GM21515 (cell line): ENCODE results near the gene TNFSF8.

Experiments
- ATAC-seq: cut with Tn5 transposase; IDR thresholded peaks from one replicate; pipeline ENCODE4 v1.9.1; 2021; ENCODE audit not compliant: unreplicated experiment

TNFSF8 gene

GRCh38 chr9:114937516-114937915 lies 7.1 kb upstream of the TNFSF8 start:
- no peak for ATAC-seq

GRCh38 chr9:114936581-114936980 lies 6.2 kb upstream of the TNFSF8 start:
- no peak for ATAC-seq

DNA sequence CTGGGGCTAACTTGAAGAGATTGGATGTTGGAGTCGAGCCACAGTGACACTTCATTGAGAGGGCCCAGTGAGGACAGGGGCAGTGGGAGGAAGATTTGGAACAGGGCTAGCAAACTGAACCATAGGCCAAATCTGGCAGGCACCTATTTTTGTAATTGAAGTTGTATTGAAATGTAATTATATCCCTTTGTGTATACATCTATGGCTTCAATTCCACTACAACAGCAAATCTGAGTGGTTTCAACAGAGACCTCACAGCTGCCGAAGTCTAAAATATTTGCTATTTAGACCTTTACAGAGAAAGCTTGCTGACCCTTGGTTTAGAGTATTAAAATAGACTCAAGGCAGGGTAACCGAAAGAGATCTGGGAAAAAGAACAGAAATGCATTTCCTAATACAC lies 4.7 kb upstream of the TNFSF8 start:
- no peak for ATAC-seq

DNA sequence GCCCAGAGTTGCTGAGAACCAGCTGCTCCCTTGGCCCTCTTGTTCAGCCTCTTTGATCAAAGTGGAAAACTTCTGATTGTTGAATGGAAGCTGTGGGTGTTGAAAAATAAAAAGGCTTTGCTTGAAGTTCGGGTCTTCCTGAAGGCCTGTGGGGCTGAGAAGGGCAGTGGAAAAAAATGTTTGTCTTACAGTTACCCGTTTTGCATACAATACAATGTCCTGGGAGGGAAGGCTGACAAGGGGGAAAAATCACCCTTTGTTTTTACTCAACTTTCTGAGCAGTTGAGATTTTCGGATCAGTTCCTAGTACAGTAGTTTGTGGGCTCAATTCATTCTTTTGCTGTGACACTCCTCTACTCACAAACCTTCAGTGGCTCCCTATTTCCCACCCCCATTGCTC lies 2.1 kb upstream of the TNFSF8 start:
- ATAC-seq, result no peak

DNA sequence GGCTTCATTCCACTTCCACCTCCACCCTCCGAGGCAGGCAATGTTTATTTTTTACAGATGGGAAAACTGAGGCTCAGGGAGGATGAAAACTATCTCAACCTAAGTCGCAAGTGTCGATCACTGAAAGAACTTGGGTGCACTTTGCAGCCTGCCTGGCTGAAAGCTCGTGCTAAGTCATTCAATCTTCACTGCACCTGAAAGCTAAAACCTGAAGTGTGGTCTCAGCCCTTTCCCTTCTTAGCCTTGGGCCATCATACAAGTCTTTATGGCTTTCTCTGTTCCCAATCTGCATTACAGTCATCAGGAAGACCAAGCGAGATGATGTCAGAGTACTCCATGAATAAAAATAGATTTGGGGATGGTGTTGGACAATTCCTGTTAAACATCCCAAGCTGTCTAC lies 1.0 kb upstream of the TNFSF8 start:
- ATAC-seq, result no peak

DNA sequence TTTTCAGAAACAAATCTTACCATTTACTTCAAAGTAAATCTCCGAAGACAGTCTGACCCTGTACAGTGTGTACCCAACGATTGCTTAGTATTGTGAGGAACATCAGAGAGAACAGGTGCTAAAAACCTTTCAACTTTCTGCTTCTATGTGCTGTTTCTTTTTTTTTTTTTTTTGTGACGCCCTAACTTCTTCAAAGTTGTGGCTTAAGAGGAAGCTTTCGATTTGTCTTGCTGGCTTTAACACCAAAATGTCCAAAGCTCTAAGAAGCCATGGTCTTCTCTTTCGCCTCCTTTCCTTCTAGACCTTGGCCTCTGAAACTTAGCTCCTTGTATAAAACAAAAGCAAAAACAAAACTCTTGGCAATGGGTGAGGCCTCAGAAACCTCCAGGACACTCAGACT lies 1.2 kb downstream of the TNFSF8 start:
- ATAC-seq, result no peak

DNA sequence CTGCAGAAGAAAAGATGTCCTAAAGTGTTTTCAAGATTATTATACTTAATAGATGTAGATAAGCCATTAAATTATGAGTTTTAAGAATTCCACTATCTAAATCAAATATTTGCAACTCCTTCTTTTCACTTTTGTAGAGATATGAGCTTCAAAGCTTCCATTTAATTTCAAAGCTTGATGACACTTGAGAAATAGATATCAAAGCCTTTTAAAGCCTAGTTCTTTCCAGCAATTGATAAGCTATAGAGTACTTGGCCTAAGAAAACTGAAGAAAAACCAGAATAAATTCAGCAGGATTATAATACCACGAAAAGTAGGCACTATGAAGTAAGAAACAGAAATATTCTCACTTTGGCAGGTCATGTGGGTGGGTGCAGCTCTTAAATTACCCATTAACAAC lies 1.7 kb downstream of the TNFSF8 start:
- ATAC-seq, result no peak

DNA sequence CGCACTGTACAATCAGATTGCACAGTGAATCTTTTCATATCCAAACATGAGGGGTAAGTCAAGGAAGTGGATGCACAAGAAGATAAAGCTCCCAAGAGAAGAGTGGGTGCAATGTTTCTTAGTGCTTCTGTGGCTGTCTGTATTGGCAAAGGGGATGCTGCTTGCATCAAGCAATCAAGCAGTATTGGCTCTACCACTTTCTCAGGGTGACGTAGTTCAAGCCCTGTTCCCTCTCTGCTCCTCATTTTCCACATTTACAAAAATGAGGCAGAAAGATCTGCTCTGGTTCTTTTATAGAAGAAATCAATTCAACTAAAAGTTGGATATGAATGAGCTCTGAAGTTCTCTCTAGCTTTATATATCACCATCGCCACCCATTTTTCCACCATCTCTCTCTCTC lies 2.3 kb downstream of the TNFSF8 start:
- ATAC-seq, result no peak

DNA sequence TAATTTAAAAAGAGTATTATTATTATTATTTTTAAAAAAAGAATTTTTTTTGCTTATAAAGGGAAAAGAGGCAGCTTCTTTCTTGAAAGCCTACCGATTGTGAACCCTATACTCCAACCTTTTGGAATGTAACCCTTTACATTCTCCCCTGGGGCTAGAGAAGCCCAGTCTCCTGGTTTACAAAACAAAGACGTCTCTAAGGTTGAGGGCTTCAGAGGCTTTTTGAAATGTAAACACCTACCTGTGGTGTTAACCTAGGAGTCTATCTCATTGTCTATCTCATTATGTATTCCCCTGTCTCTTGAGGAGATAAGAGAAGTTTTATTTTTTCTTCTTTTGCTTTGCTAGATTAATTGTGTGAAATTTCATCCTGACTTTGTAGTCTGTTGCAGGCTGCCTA lies 4.7 kb downstream of the TNFSF8 start:
- ATAC-seq, result no peak

DNA sequence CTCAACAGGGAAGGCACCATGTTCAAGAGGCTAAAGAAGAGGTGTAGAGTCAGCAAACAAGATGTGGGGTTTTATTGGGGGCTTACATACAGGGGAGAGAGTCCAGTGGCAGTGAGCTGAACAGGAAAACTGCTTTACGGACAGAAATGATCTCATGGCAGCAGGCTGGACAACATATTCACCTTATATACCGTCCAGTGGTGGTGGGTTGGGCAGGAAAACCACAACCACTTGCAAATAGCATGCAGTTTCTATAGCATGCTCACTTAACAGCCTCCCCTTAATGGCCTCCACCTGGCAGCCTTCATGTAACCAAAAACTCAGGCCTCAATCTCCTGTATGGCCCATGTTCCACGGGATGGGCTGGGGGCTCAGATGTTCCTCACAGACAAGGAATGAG lies 5.4 kb downstream of the TNFSF8 start:
- ATAC-seq, result no peak

- ATAC-seq, result no peak
These were observed 6.1 kb downstream of the TNFSF8 start for GRCh38 chr9:114924327-114924726.

- no peak for ATAC-seq
These were observed 6.5 kb downstream of the TNFSF8 start for GRCh38 chr9:114923918-114924317.

DNA sequence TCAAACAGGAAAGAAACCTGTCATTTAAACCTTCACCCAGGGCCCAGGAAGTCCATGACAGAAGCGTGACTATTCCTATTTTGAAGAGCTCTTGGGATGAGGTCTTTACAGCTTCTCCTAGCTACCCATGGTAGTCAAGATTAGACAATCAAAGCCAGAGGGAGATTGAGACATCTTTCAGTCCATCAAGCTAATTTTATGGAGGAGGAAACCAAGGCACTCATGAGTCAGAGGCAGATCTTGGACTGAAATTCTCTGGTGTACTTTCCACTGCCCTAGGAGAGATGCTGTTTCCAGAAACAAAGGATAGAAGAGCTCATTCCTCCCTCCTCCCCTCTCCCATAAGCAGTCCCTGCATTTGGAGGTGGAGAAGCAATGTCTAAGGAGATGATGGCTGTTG lies 9.2 kb downstream of the TNFSF8 start:
- ATAC-seq, result no peak

- ATAC-seq, result no peak
These were observed 10.8 kb downstream of the TNFSF8 start for GRCh38 chr9:114919611-114920010.

- ATAC-seq, result no peak
These were observed 13.9 kb downstream of the TNFSF8 start for GRCh38 chr9:114916481-114916880.

- ATAC-seq, result no peak
These were observed 16.3 kb downstream of the TNFSF8 start for GRCh38 chr9:114914139-114914538.

DNA sequence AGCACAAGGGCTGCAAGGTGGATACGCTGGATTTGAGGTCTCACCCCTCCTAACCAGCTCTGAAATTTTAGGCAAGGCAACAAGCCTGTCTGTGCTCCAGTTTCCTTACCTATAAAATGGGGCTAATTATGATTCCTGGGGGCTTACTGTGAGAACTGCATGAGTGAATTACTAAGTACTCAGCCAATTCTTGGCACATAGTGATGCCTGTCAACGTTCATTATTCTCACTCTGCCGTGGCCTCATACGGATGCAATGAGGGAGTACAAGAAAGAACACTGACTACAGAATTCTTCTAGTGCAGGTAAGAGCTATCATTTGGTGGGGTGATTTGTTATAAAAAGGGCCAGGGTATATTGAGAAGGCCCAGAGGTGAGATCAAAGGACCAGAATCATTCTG lies 16.7 kb downstream of the TNFSF8 start:
- no peak for ATAC-seq

DNA sequence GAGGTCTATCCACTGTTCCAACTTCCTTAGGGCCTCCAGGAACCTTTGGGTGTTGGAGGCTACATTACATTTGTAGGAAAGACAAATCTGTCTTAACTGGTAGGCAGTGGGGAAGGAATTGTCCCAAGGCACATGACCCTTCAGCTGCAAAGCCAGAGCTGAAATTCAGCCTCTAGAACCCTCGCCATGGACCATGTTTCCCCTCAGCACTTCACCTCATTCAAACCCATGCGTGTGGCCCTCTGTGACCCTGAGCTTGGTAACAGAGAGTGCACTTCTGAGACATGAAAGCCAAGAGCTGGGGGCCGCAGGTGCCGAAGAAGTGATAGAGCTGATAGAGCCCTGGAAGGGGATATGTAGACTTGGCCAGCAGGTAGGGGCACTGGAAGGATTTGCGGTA lies 17.2 kb downstream of the TNFSF8 start:
- no peak for ATAC-seq

DNA sequence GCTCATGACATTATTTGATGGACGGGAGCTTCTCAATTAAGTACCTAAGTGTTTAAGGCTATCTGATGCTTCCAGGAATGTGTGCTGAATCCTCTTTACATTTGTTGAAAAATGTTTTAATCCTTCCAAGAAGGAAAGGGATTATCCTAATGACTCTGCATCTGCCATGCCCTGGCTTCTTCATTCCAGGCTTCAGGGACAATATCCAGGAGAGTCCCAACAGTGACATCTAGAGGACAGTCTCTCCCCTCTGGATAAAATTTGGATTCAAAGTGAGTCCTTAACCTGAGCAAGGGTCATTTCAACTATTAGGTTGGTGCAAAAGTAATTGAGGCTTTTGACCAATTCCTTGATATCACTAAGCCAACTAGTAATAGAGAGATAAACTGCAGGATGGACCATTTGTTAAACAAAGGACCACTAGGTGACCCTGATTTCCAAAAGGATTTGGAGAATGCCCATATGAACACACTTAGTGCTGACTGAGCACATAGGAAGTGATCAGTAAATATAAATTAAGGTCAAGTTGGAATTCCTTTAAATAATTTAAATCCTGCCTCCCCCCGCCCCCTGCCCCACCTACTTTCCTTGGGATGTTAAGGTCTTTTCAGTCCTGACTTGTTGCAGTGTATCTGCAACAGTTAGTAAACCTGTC lies 19.1 kb downstream of the TNFSF8 start:
- no peak for ATAC-seq

- ATAC-seq, result no peak
These were observed 19.9 kb downstream of the TNFSF8 start for GRCh38 chr9:114910541-114910940.

DNA sequence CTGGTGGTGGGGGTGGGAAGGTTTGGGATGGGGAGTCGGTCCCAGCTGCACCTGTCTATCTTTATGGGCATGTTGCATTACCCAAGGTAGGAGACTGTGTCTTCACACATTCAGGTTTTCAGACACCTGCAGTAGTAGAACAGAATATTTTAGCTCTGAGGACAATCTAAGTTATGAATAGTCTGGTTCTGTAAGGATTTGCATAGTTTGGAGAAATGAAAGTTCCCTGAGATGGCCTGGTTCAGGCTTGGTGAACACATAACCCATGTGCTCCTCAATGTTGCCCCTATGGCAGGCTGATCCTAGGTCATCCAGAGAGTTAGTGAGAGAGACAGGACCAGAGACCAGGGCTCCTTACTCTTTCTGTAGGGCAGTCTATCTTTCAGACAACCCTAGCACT lies 20.7 kb downstream of the TNFSF8 start:
- ATAC-seq, result no peak

- no peak for ATAC-seq
These were observed 21.5 kb downstream of the TNFSF8 start for GRCh38 chr9:114908805-114909448.

- ATAC-seq, result no peak
These were observed 22.2 kb downstream of the TNFSF8 start for GRCh38 chr9:114908104-114908622.
